Central memory CD4-positive, alpha-beta T cell (primary cell): ENCODE measurements around the gene ARFRP1.

Experiments
- DNase-seq: peaks from one replicate; pipeline ENCODE4 v3.0.0; 2022

Gene ARFRP1

DNA sequence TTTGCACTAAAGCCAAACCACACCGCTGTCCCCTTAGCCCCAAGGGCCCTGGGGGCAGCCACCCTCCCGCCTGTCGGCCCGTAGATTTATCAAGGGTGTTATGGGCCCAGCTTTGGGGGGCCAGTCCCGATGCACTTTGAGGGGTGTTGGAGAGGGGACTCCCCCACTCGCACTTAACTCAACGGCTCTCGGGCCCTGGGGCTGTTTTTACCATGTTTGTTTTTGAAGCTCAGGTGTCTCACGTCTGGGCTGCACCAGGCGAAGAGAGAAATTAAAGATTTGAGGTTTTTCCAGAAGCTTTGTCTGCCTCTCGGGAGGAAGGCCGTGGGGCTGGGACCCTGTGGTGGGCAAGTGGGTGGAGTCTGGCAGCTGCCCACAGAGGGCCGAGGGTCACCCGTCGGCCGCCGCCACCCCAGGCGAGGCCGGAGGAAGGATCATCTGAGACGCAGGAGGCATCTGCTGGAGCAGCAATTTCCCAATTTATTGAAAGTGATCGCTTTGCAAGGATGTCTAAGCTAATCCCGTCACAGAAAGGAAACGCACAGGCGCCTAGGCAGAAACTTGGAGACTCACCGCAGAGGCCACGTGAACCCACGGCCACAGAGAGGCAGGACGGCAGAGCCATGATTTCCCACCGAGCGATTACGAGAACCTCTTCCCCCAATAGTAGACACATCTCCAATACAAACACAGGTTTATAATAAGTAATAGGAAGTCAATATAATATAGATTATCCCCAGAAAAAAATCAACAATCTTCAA is 35.6 kb upstream of the ARFRP1 start:
- no peak for DNase-seq

DNA sequence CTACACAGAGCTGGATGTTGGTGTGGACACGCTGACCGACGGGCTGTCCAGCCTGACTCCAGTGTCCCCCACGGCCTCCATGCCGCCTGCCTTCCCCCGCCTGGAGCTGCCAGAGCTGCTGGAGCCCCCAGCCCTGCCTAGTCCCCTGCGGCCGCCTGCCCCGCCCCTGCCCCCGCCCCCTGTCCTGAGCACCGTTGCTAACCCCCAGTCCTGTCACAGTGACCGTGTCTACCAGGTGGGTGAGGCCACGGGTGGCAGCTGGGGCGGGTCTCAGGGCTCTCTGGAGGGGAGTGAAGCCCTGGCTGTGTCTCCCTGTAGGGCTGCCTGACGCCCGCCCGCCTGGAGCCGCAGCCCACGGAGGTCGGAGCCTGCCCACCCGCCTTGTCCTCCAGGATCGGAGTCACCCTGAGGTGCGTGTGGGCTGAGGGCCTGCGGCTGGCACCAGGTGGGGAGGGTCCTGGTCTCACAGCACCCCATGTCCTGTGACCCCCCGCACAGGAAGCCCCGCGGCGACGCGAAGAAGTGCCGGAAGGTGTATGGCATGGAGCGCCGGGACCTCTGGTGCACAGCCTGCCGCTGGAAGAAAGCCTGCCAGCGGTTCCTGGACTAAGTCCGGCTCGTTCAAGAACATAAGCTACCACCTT is 34.7 kb upstream of the ARFRP1 start:
- DNase-seq = no peak

DNA sequence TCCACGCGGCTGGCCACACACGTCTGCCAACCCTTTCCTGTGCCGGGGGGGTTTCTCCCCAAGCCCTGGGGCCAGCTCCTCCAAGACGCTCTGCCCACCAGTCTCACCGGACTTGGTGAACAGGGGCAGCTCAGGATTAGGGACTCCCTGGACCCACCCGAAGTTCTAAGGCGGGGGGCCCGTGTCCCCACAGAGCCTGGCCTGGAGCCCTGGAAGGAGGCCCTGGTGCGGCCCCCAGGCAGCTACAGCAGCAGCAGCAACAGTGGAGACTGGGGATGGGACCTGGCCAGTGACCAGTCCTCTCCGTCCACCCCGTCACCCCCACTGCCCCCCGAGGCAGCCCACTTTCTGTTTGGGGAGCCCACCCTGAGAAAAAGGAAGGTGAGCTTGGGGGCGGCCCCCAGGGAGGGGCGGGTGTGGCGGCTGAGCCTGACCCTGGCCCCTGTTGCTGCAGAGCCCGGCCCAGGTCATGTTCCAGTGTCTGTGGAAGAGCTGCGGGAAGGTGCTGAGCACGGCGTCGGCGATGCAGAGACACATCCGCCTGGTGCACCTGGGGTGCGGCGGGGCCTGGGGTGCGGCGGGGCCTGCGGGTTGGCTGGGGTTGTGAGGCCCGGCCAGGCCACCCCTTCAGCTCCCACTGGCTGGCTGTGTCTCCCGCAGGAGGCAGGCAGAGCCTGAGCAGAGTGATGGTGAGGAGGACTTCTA is 34.1 kb upstream of the ARFRP1 start:
- no peak for DNase-seq

DNA sequence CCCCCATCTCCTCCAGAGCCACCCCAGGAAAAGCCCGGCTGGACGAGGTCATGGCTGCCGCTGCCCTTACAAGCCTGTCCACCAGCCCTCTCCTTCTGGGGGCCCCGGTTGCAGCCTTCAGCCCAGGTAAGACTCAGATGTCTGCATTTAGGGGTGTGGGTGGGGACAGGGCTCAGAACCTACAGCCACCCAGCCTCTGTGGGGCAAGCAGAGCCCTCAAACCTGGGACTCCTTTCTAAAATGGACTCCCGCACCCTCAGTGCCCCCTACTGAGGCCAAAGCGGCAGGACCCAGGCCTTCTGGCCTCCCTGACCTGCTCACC is 33.5 kb upstream of the ARFRP1 start:
- DNase-seq = no peak

DNA sequence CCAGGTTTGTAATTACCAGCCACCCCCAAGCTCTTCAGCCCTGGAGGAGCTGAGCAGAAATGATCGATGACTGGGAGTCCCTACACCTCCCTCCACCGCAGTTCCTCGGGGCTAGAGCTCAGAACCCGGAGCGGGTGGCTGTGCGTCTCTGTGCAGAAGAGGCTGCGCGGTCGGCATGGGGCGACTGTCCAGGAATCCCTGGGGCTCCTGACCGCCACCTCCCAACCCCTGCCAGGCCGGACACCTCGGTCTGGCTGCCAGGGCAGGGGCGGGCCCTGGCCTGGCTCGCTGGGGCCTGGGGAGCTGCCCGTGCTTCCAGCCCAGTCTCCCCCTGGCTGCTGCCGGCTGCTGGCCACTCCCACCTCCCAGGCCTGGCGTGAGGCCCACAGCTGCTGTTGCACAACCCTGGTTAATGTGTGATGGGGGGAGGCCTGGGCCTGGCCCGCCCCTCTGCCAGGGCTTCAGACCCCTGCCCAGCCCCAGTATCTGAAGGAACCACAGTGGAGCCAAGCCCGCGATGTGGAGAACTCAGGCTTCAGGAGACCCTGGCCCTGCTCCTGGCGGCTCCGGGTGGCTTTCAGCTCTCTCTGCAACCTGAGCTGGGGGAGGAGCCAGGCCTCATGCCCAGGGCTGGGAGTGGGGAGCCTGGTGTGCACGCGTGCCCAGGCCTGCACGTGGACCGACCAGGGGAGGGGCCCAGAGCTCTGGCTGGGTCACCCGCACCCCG is 33.0 kb upstream of the ARFRP1 start:
- peak; percentile 44 for DNase-seq

DNA sequence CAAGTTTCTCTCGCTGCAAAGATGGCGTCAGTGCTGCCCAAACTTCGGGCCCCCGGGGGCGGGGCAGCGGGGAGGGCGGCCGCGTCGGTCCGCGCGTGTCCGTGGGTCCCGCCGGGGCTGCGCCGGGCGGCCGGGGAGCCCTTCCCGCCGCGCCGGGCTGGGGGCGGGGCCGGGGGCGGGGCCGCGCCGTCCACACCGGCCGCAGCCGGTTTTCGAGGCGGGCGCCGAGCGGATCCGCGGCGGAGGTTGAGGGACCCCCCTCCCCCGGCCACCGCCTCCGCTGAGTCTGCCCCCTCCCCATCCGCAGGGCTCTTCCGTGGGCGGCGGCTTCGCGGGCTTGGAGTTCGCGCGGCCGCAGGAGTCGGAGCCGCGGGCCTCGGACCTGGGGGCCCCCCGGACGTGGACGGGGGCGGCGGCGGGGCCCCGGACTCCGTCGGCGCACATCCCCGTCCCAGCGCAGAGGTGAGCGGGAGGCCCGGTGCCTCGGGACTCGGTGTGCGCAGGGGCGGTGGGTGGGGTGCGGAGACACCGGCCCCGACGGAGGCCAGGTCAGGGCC is 32.4 kb upstream of the ARFRP1 start:
- DNase-seq = peak; percentile 53

DNA sequence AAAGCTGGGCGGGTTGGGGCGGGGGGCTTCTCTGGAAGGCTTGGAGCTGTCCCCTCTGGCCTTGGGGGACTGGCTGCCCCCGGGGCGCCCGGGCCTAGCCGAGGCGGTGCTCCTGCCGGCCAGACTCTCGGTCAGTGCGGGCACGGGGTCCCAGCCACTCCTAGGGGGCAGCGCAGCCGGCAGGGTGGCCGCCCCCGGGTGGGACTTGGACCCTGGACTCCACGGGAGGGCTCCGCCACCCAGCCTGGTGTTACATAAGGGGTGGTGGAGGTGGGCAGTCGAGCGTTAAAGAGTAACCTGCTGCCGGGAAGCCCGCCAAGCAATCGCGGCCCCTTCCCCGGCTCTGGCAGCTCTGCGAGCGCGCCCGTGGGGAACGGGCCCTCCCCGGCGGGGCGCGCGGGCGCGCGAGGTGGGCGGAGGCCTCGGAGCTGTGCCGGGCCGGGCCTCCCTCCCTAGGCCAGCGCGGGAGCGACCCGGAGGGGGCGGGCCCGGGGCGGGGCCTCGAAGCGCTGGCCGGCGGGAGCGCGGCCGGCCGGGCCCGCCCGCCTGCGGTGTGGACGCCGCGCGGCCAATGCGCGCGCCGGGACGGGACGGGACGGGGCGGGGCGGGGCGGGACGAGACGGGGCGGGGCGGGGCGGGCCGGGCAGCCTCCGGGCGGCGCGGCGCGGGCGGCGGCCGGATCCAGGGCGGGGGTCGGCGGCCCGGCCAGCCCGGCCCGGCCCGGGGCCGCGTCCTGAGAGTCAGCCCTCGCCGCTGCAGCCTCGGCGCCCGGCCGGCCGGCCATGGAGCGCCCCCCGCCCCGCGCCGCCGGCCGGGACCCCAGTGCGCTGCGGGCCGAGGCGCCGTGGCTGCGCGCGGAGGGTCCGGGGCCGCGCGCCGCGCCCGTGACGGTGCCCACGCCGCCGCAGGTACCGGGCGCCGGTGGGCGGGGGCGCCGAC is 31.6 kb upstream of the ARFRP1 start, which contains the start of gene SLC2A4RG:
SLC2A4RG (plus strand) TSS at position 647 of the 940 bp plus-strand sequence; CDS start at position 784, 137 bp downstream.
- peak; percentile 62 for DNase-seq

DNA sequence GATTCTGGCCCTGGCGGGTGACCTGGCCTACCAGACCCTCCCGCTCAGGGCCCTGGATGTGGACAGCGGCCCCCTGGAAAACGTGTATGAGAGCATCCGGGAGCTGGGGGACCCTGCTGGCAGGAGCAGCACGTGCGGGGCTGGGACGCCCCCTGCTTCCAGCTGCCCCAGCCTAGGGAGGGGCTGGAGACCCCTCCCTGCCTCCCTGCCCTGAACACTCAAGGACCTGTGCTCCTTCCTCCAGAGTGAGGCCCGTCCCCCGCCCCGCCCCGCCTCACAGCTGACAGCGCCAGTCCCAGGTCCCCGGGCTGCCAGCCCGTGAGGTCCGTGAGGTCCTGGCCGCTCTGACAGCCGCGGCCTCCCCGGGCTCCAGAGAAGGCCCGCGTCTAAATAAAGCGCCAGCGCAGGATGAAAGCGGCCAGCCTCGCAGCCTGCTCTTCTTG is 30.9 kb upstream of the ARFRP1 start:
- peak; percentile 19 for DNase-seq

DNA sequence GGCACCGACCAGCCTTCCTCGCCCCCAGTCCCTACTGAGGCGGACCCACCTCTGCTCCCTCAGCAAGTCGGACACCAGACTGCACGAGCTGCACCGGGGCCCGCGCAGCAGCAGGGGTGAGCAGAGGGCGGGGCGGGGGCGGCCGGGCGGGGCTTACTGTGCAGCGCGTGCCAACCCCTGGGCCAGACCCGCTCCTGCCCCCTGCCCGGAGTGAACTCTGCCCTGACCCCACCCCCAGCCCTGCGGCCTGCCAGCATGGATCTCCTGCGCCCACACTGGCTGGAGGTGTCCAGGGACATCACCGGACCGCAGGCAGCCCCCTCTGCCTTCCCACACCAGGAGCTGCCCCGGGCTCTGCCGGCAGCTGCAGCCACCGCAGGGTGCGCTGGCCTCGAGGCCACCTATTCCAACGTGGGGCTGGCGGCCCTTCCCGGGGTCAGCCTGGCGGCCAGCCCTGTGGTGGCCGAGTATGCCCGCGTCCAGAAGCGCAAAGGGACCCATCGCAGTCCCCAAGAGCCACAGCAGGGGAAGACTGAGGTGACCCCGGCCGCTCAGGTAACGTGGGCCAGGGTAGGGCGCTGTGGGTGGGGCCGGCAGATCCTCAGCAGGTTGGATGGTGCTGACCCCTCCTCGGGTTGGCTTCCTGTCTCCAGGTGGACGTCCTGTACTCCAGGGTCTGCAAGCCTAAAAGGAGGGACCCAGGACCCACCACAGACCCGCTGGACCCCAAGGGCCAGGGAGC is 30.3 kb upstream of the ARFRP1 start:
- peak; percentile 30 for DNase-seq

DNA sequence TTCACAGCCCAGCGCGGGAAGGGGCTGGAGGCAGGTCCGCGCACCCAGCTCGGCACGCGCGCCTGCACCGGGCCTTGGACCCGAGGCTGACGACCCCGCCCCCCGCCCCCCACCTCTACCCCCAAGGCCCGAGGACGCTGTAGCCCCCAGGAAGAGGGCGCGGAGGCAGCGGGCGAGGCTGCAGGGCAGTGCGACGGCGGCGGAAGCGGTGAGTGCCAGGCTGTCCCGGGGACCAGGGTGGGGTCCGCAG is 29.8 kb upstream of the ARFRP1 start:
- no peak for DNase-seq

DNA sequence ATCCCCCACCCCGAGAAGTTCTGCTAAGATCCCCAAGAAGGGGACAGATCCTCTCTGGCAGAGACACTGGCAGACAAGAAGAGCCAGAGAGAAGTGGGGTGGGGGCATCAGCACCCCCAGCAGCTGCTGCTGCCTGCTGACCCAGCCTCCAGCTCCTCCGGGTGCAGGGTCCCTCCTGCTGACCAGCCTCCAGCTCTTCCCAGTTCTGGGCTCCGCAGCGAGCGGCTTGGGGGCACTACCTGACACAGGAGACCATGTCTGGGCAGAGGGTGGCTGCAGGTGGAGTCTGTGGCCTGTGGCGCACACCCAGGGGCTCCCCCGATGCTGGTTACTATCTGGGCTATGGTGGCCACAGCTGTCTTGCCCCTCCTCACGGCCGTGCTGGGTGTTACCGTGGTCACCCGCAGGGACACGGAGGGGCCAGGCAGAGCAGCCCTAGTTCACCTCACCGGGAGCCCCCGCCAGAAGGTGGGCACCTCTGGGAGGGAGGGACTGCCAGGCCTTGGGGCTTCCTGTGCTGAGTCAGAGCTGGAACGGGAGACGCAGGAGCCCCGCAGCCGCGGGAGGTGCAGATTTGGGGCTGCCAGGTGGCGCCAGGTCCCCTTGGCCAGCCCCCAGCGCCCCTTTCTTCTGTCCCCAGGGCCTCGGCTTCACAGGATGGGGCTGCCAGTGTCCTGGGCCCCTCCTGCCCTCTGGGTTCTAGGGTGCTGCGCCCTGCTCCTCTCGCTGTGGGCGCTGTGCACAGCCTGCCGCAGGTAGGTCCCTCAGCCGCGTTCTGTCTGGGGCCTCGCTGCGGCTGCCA is 29.3 kb upstream of the ARFRP1 start:
- DNase-seq = peak; percentile 68

DNA sequence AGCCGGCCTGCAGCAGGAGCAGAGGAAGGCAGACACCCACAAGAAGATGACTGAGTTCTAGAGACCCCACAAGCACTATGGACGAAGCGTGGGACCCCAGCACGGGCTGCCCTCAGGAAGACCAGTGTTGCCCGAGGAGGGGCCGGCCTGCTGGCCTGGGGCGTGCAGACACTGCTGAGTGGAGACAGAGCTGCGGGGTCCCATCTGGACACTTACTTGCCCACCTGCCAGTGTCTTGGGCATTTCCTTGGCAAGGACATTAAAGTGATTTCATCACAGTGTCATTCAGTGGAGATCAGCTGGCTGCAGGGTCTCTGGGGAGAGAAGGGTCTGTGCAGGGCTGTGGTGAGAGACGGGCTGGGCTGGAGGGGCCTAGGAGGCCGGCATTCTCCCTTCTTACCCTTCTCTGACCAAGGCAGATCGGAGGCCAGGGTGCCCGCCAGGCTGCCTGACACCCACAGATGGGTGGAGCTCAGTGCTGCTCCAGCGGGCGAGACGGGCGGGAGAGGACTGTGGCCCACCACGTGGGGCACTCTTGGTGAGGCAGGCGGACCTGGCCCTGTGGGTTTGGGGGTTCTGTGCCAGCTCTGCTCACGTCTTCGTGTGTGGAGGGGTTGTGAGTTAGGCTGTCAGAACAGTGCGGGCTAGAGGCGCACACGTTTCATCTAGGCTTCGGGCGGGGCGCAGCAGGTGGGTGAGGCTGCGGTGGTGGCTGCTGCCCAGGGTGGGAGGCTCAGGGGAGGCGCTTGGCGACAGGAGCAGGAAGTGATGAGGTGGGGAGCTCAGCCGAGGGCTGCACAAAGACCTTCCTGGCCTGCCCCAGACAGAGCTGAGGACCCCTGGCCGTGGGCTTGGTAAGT is 28.3 kb upstream of the ARFRP1 start, which contains the start of gene LIME1:
LIME1 (plus strand) TSS at position 806 of the 860 bp plus-strand sequence. CDS start 886 bp downstream, outside the sequence.
- DNase-seq = peak; percentile 88

DNA sequence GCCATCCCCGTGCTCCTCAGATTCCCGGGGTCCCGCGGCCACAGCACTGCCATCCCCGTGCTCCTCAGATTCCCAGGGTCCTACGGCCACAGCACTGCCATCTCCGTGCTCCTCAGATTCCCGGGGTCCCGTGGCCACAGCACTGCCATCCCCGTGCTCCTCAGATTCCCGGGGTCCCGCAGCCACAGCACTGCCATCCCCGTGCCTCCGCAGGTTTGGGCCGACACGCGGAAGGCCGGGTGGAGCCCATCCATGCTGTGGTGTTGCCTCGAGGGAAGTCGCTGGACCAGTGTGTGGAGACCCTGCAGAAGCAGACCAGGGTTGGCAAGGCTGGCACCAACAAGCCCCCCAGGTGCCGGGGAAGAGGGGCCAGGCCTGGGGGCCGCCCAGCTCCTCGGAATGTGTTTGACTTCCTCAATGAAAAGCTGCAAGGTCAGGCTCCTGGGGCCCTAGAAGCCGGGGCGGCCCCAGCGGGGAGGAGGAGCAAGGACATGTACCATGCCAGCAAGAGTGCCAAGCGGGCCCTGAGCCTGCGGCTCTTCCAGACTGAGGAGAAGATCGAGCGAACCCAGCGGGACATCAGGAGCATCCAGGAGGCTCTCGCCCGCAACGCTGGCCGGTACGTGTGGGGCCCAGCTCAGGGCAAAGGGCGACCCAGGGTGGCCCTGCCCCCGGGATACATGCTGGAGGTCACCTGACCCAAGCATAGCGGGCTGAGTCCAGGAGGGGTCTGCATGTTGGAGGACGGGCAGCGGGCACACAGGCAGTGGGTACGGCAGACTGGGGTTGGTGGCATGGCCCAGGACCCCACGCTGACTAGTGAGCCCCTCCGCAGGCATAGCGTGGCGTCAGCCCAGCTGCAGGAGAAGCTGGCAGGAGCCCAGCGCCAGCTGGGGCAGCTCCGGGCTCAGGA is 27.4 kb upstream of the ARFRP1 start:
- DNase-seq = no peak

DNA sequence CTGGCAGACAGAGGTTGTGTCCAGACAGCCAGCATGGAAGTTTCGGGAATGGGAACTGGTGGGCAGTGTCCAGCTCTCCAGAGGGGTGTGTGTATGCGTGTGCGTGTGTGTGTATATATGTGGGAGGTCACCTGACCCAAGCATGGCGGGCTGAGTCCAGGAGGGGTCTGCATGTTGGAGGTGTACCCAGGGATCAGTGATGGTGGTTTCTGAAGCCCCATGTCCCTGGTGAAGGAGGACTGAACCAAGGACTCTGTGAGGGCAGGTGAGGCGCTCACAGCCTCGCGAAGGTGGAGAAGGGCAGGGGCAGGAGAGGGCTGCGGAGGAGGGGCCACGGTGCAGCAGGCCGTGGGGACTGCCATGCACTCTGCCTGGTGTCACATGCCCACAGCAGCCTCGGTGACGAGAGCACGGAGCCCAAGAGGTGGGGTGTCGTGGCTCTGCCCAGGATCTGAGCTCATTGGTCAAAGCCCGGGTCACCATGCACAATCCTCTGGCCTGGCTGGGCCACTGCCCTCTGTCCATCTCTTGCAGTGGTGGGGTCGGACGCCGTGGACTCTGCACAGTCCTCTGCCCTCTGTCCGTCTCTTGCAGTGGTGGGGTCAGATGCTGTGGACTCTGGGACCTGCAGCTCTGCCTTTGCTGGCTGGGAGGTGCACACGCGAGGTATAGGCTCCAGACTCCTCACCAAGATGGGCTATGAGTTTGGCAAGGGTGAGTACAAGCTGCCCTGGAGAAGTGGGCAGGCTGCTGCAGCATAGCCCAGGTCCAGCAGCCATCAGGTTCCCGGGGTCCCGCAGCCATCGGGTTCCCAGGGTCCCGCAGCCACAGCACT is 26.6 kb upstream of the ARFRP1 start:
- DNase-seq = no peak

DNA sequence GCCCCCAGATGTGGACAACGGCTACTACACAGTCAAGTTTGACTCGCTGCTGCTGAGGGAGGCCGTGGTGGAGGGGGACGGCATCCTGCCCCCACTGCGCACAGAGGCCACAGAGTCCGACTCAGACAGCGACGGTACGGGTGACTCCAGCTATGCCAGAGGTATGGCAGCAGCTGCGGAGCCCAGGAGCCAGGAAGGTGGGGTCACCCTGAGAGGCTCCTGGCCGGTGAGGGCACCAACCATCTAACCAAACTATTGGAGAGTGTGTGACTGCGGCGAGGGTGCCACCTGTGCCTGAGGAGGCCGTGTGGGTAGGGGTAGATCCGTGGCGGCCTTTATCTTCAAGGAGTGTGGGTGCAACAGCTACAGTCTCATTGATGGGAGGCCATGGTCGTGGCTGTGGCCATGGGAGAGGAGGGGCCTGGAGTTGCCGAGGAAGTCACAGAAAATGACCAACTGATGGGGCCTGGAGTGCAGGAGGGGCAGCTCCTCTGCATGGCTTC is 25.9 kb upstream of the ARFRP1 start:
- DNase-seq = no peak

DNA sequence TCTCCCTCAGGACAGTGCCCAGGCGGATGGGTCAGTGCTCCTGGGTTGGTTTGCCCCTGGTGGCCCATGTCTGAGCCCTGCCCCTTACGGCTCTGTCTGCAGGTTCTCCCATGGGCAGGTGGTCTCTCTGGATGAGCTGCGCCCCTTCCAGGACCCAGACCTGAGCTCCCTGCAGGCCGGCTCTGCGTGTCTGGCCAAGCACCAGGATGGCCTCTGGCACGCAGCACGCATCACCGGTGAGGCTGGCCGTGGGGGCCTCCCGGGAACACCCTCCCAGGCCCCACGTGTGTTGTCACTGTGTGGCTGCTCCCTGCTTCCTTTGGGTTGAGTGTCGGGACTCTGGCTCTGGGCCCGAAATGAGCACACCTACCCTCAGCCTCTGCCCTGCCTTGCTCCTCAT is 25.3 kb upstream of the ARFRP1 start:
- DNase-seq = no peak
